Testis (tissue), 2 donors: ENCODE results near the gene SCARF1.

Experiments used
- CTCF ChIP-seq, 3 experiments: fragments of 450-650 bp in 2 of 3; fragments of 200-600 bp in 1 of 3; sonication (generic) in 1 of 3; IDR thresholded peaks; one replicate each; pipeline ENCODE4 v1.5.1; 2016 to 2019; ENCODE audit warnings: antibody characterized with exemption in 3 of 3, mild to moderate bottlenecking in 2 of 3, moderate library complexity in 1 of 3
- POLR2A ChIP-seq: fragments of 450-650 bp; IDR thresholded peaks from one replicate; pipeline ENCODE4 v1.6.1; 2017; ENCODE audit warnings: antibody characterized with exemption, mild to moderate bottlenecking, moderate library complexity

- no peak for TF ChIP-seq CTCF (IDR thresholded peaks at IDR 0.05)
- TF ChIP-seq POLR2A: no peak
Observed at GRCh38 chr17:1693339-1693738, 47.8 kb upstream of the SCARF1 start.
